ENCODE data around the gene POT1. TPM values are rescaled to one million over a fixed set of nuclear protein-coding genes. Genes with fewer than 3 reads are reported as not detected.

The POT1 gene
- total and polyA plus RNA-seq, 2 of the 4 experiments (the other 2 are of a cell fraction): 12.7 to 28.5 TPM

DNA sequence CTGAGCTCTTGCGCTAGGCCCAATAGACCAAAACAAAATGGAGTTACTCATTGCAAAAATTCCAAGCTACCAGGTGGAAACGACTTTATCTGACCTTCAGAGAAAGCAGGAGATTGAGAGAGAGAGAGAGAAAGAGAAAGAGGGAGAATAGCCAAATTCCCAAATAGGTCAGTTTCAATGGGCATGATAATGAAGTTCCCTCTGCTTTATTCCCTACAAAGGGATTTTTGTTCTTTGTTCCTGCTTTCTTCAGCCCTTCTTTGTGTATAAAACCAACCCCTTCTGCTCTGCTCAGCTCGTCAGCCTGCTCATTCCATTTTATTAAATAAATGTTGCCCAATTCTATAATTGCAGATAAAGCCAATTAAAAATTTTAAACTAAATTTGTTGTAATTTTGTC is 119.0 kb downstream of the POT1 start:
- no peak overlapping the region for H3K27ac ChIP-seq (ENCODE audit: insufficient read depth, low read length)
- no peak overlapping the region for H3K9ac ChIP-seq (ENCODE audit: low read depth, low read length)
- dilution Hi-C loops (cut with HindIII; ENCODE audit: low sequenced_read_pairs, unreplicated experiment): loop anchor here (25.0 kb wide), 1 partner anchor 648 kb away; no protein-coding TSS in a partner anchor
- ATAC-seq (ENCODE audit: low read depth) (no peak), DNase-seq (no peak)
- no peak overlapping the region for H3K14ac ChIP-seq (replicated peaks; ENCODE audit: low read depth, low read length)
- ChIA-PET CTCF (no interaction called here), POLR2A (ENCODE audit: unreplicated experiment) (no interaction called here)
- no peak overlapping the region for H3K56ac ChIP-seq (ENCODE audit: extremely low read depth, insufficient read depth, low read length)
- H3K4me1 ChIP-seq (ENCODE audit: control insufficient read depth, insufficient read depth, low read length): no peaks in the 10 kb centered on the region
- no peaks in the 10 kb centered on the region for H3K9me1 ChIP-seq (ENCODE audit: insufficient read depth, low read length)
- no peak overlapping the region for H2AFZ ChIP-seq (replicated peaks; ENCODE audit: low read length, poor library complexity)
- no peaks in the 10 kb centered on the region for H4K20me1 ChIP-seq (ENCODE audit: insufficient read depth, low read length)
- no peak overlapping the region for H3K23ac ChIP-seq (ENCODE audit: low read depth, low read length)
- no peak overlapping the region for H2AK5ac ChIP-seq (ENCODE audit: low read depth, low read length)
- no peak overlapping the region for H2BK5ac ChIP-seq (ENCODE audit: low read depth, low read length, poor library complexity, severe bottlenecking)
- no peak overlapping the region for H3K4me3 ChIP-seq (ENCODE audit: insufficient read depth, low read depth, low read length)
- no peak overlapping the region for H3K18ac ChIP-seq (ENCODE audit: low read depth, low read length)
- H3K36me3 ChIP-seq (ENCODE audit: control insufficient read depth, insufficient read depth, low read length): no peaks in the 10 kb centered on the region
- no peak overlapping the region for H4K8ac ChIP-seq (ENCODE audit: low read depth in 2 of 2, low read length in 2 of 2)
- no peaks in the 10 kb centered on the region for H3K27me3 ChIP-seq (ENCODE audit: control insufficient read depth, insufficient read depth, low read length)
- TF ChIP-seq SMC3 (IDR thresholded peaks at IDR 0.05; ENCODE audit: low read depth, low read length) (no peak), USF2 (IDR thresholded peaks at IDR 0.05; ENCODE audit: low read depth, low read length) (no peak), CEBPB (IDR thresholded peaks at IDR 0.05; ENCODE audit: low read depth, low read length) (no peak)
- WGBS, 2 experiments (ENCODE audit: extremely low coverage in 2 of 2, insufficient read length in 1 of 2): no CpG with 5 or more reads among the region's 3 CpGs
- intact Hi-C loops (cut with micrococcal nuclease): no loop called here
- no TSS peak for BruUV-seq (replicated peaks)
- H2BK15ac ChIP-seq (ENCODE audit: low read depth, low read length): no peak overlapping the region
- no peak overlapping the region for H4K5ac ChIP-seq (ENCODE audit: low read depth, low read length)
- in situ Hi-C loops (cut with MboI; ENCODE audit: low sequenced_read_pairs): no loop called here
- no peak overlapping the region for H2AK9ac ChIP-seq (replicated peaks; ENCODE audit: low read depth, low read length, poor library complexity)
- H3K79me1 ChIP-seq (ENCODE audit: low read depth in 1 of 2, low read length in 2 of 2): no peaks in the 10 kb centered on the region
- H3K4ac ChIP-seq (ENCODE audit: low read depth, low read length): no peak overlapping the region
- no peak overlapping the region for H2BK20ac ChIP-seq (ENCODE audit: low read depth, low read length)
- no peak overlapping the region for H3K4me2 ChIP-seq (ENCODE audit: low read depth, low read length)
- no peak overlapping the region for H2BK120ac ChIP-seq (ENCODE audit: low read depth, low read length)
- H4K91ac ChIP-seq (ENCODE audit: insufficient read depth, low read depth, low read length): no peak overlapping the region
- H3K9me3 ChIP-seq (ENCODE audit: control insufficient read depth, insufficient read depth, low read length): no peaks in the 10 kb centered on the region

Data from IMR-90 (cell line).